T-helper 1 cell treated with Interleukin-12 subunit alpha and Interleukin-12 subunit beta and Interleukin-4 antibody, amounts not matched to agents 30 μg/mL and 1 μg/mL, for 36 hours (primary cell): ENCODE measurements around the gene CDH24.
A peak's percentile ranks its signal among the peaks of the same experiment; 100 is the strongest.
"Not testable (repeated sequence)": the region's sequence is repeated elsewhere in the genome, so short reads cannot be mapped to it uniquely, and the experiment has no call there.

Source experiments
- H3K27ac Mint-ChIP-seq: one replicate; pipeline ENCODE4 v1.8.0; 2021; ENCODE audit warnings: mild to moderate bottlenecking, mixed read lengths
- H3K27me3 Mint-ChIP-seq: one replicate; pipeline ENCODE4 v1.8.0; 2021; ENCODE audit warnings: low read depth, mixed read lengths
- H3K36me3 Mint-ChIP-seq: one replicate; pipeline ENCODE4 v1.8.0; 2021; ENCODE audit warnings: low read depth, mixed read lengths
- H3K4me1 Mint-ChIP-seq: one replicate; pipeline ENCODE4 v1.8.0; 2021; ENCODE audit warnings: low read depth, mixed read lengths
- H3K4me3 Mint-ChIP-seq: one replicate; pipeline ENCODE4 v1.8.0; 2021; ENCODE audit warnings: mild to moderate bottlenecking, moderate library complexity, mixed read lengths
- H3K9me3 Mint-ChIP-seq: one replicate; pipeline ENCODE4 v1.8.0; 2021; ENCODE audit warnings: mixed read lengths

Gene CDH24

DNA sequence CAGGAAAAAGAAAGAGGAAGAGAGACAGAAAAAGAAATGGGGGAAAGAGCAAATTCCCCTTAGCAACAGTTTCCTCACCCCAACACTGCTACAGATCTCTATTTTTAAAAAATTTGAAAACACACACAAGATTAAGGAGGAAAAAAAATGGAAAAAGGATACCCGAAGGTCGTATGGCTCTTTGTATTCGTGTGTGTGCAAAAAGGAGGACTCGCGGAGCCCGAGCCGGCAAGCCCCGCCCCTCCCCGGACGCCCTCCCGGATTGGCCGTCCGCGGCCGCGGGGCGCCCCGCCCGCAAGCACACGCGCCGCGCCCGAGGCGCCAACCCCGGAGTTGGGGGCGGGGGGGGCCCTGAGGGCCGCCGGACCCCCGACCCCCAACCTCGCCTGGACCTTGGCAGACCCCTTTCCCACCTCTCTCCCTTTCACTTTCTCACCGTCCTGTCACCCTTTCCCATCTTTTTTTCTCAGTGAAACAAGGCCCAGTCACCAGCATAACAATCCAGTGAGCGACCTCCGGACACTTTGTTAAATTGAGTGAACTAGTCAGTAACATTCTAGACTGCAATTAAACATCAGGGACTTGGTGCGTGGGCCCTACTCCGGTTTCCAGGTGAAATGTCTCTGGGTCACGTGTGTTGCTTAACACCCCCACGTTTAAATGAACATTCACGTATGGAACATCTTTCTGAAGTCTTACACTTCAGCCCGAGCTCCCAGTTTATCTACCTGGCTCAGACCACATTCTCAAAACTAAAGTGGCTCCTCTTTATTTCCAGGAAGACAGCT, 47.2 kb downstream of the CDH24 start, which contains the start of gene C14orf93:
TSS of gene C14orf93 (minus strand) at position 205 of the 788 bp plus-strand sequence. CDS start 11,120 bp downstream, outside the sequence.
- H3K4me1 Mint-ChIP-seq: peaks cover 32% of the 10 kb centered on the region
- no peaks in the 10 kb centered on the region for H3K36me3 Mint-ChIP-seq
- H3K27ac Mint-ChIP-seq: peak within 1 kb of the TSS; percentile 96
- peak within 1 kb of the TSS; percentile 90 for H3K4me3 Mint-ChIP-seq
- no peaks in the 10 kb centered on the region for H3K27me3 Mint-ChIP-seq
- H3K9me3 Mint-ChIP-seq: no peaks in the 10 kb centered on the region

DNA sequence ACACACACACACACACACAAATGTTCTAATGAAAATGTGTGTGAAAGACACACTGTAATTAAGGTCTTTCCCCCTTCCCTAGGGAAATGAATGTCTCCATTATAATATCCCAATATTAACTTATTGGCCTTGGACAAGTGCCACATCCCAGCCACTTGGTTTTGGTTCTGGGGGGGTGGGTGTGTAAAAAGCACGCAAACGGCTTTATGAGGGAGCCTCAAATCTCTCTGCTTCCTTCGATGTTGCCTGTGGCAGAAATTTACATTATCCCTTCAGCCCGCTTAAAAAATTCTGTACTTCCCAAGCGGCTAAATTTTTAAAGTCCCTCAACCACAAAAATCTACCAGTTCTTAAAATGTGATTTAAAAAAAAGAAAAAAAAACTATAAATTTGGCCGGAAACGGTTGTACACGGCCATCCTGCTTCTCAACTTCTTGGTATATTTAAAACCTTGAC, 47.8 kb downstream of the CDH24 start:
- Mint-ChIP-seq H3K4me1 (peaks cover 35% of the 10 kb centered on the region), H3K27me3 (no peaks in the 10 kb centered on the region), H3K36me3 (no peaks in the 10 kb centered on the region), H3K9me3 (no peaks in the 10 kb centered on the region), H3K27ac (peak overlapping the region; percentile 89), H3K4me3 (peak overlapping the region; percentile 90)

DNA sequence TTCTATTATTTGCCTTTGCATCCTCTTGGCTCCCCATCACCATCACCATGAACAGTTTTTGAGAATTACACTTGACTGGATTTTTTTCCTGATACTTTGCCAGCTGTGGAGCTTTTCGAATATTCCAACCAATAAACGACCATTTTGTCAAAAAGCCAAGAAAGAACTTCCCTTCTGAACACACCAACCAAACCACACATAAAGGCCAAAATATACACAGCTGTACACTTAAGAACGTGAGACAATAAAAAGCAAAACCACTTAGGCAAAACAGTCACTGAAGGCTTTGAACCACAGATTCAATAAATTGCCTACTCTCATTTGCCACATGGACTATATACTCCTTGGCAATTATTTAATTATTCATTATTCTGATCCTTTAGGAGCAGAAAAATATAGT, 48.5 kb downstream of the CDH24 start:
- Mint-ChIP-seq H3K36me3 (no peaks in the 10 kb centered on the region), H3K27me3 (no peaks in the 10 kb centered on the region), H3K4me3 (peak overlapping the region; percentile 90), H3K4me1 (peaks cover 35% of the 10 kb centered on the region), H3K27ac (peak overlapping the region; percentile 96), H3K9me3 (no peaks in the 10 kb centered on the region)

DNA sequence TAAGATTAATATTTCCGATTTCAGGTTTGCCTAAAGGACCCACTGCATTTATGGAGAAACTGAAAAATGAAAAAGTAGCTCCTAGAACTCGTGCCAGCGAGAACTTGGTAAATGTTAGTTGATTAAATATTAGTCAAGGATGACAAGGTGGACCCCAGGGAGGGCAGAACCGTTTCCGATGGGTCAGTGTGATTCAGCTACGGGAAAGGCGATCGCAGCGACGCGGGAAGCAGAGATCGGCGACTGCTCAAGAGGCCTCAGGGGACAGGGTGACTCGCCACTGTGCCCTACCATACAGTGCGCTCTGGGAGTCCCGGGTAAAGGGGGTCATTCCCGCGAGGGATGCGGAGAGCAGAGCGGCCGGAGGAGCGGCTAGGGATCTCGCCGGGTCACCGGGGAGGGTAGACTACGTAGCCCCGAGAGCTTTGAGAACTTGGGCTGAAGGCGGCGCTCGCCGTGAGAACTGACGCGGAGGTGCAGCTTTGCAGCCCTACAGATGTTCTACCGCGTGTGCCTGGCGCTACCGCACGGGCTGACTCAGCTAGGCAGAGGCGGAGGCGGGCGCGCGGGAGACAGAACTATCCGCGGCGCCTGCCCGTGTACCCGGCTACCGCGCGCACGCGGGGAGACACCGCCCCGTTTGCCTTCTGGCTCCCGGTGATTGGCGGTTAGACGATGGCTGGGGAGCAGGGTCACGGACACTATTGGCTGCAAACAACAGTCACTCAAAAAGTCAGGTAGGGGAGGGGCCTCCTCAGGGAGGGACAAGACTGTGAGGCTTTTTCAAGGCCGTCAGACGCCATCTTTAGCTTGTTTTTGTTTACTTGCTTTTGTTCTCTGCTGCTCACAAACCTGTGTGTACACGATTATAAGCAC, 50.5 kb downstream of the CDH24 start:
- no peaks in the 10 kb centered on the region for H3K27me3 Mint-ChIP-seq
- no peaks in the 10 kb centered on the region for H3K9me3 Mint-ChIP-seq
- H3K4me1 Mint-ChIP-seq: peaks cover 33% of the 10 kb centered on the region
- peak overlapping the region; percentile 96 for H3K27ac Mint-ChIP-seq
- no peaks in the 10 kb centered on the region for H3K36me3 Mint-ChIP-seq
- H3K4me3 Mint-ChIP-seq: peak overlapping the region; percentile 94

DNA sequence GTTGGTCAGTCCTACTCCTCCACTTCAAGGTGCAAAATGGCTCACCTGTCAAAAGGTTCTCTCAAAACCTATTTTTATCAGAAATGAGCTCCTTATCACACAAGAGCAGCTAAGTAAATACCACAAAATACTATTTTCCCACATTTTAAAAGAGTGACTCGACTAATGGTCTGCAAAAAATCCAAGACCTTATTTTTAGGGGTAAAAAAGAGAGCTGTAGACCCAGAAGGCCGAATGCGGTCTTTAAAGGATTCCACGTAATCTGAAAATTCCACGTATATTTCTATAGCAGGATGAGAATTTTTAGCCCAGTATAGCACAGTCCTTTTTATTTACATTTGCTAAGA, 51.2 kb downstream of the CDH24 start:
- peak overlapping the region; percentile 94 for H3K4me3 Mint-ChIP-seq
- H3K36me3 Mint-ChIP-seq: no peaks in the 10 kb centered on the region
- H3K27me3 Mint-ChIP-seq: no peaks in the 10 kb centered on the region
- no peaks in the 10 kb centered on the region for H3K9me3 Mint-ChIP-seq
- H3K4me1 Mint-ChIP-seq: peaks cover 31% of the 10 kb centered on the region
- H3K27ac Mint-ChIP-seq: peak overlapping the region; percentile 96

DNA sequence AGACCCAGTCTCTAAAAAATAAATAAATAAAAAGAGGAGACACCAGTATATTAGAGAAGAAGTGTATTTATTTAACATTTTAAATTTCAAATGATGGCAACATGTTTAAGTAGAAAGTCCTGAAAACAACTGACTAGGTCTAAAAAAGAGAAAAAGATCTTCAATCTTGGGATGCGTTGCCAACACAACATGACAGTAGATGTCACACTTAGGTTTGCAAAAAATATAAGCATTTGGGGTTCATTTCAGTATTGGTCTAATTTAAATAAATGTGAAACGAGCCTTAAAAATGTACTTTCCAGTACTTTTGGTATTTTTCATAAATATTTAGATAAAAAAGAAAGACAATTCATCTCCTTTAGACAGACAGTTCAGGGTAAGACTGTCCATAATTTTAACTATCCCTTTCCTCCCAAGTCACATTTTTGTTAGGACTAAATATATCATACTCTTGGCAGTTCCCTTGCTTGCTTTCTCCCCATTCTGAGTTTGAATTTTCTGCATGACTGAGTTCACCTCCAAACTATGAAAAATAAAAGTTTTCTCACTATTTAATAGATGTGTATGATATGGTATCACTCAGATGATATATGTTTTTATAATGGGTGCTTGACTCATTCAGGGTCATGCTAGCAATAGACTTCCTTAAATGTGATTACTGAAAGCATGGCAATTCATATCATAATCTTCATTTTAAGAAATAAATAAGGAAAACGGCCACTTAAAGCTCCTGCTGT, 51.7 kb downstream of the CDH24 start:
- Mint-ChIP-seq H3K27me3 (no peaks in the 10 kb centered on the region), H3K9me3 (no peaks in the 10 kb centered on the region), H3K4me1 (peaks cover 31% of the 10 kb centered on the region), H3K27ac (peak overlapping the region; percentile 96), H3K36me3 (no peaks in the 10 kb centered on the region), H3K4me3 (peak overlapping the region; percentile 94)

DNA sequence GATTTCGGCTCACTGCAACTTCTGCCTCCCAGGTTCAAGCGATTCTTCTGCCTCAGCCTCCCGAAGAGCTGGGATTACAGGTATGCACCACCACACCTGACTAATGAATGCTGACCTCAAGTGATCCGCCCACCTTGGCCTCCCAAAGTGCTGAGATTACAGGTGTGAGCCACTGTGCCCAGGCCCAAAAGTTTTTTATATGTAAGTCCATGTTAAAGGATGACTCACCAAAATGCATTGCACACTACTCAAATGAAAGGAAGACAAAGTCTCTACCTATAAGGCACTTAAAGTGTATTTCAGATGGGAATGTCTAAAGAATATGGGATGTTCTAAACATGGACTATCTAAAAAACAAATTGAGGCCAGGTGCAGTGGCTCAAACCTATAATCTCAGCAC, 53.0 kb downstream of the CDH24 start:
- H3K36me3 Mint-ChIP-seq, H3K27me3 Mint-ChIP-seq, H3K27ac Mint-ChIP-seq, H3K9me3 Mint-ChIP-seq, H3K4me3 Mint-ChIP-seq: not testable (repeated sequence)
- H3K4me1 Mint-ChIP-seq: peaks cover 25% of the 10 kb centered on the region

DNA sequence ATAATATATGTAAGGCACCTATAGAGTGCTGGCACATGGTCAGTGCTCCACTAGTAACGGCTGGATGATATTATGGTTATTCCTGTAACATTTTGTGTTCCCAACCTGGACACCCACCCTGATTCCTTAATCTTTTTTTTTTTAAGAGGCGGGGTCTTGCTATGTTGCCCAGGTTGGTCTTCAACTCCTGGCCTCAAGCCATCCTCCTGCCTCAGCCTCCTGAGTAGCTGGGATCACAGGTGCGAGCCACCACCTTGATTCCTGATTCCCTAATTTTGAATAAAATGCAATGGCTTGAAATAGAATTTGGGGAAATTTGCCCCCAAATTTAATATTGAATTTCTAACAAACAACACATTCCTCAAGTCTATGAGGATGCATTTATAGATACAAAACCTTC, 54.7 kb downstream of the CDH24 start:
- Mint-ChIP-seq H3K4me1 (peaks cover 13% of the 10 kb centered on the region), H3K9me3 (no peaks in the 10 kb centered on the region), H3K27me3 (no peaks in the 10 kb centered on the region), H3K36me3 (no peaks in the 10 kb centered on the region), H3K4me3 (no peak overlapping the region), H3K27ac (no peak overlapping the region)

DNA sequence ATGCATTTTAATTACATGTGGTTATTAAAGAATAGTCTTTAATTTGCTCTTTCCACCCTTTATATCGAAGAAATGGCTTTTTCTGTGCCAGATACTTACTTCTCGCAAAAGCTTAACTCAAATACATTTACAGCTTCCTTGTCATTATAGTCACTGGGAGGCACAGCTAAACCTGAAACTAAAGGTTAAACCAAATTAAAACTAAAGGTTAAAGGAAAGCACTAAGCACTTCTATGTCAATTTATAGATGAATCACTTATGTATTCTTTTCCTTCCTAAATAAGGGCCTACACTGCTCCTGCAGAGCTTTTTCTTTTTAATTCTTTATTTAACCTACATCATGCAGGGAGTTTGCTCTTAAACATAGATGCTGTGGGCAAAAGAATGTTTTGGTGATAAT, 56.5 kb downstream of the CDH24 start:
- peaks cover under 1% of the 10 kb centered on the region for H3K36me3 Mint-ChIP-seq
- peaks cover 6% of the 10 kb centered on the region for H3K4me1 Mint-ChIP-seq
- no peaks in the 10 kb centered on the region for H3K27me3 Mint-ChIP-seq
- no peaks in the 10 kb centered on the region for H3K9me3 Mint-ChIP-seq
- H3K4me3 Mint-ChIP-seq: no peak overlapping the region
- H3K27ac Mint-ChIP-seq: no peak overlapping the region

DNA sequence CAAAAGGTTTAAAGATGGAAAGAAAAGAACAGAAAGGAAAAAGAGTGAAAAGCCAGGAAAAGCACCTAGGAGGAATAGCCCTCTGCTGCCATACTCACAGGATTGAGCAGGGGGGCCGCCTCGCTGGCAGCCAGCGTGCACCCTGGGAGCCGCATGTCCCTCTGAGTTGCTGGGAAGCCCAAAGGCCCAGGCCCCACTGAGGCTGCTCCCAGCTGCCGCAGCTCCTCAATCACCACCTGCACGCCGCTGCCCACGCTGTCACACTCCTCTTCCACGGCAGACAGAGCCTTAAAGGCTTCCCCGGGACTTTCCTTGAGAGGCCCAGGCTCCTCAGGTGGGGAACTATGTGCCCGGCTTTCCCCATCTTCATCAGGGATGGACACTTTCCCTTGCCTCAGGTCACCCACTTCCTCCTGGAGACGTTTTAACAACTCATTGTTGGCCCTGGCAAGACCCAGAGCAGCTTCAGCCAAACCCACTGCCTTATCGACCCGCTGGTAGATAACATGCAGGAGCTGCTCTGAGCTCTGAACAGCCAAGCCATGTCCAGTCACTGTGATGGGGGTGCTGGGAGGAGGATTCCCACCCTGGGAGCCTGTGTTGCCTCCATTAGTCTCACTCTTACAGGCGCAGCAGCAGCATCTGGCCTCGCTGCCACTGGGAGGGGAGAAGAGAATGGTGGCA, 58.8 kb downstream of the CDH24 start:
- Mint-ChIP-seq H3K9me3 (no peaks in the 10 kb centered on the region), H3K4me3 (no peak overlapping the region), H3K36me3 (peaks cover 2% of the 10 kb centered on the region), H3K27me3 (no peaks in the 10 kb centered on the region), H3K4me1 (no peaks in the 10 kb centered on the region), H3K27ac (no peak overlapping the region)

DNA sequence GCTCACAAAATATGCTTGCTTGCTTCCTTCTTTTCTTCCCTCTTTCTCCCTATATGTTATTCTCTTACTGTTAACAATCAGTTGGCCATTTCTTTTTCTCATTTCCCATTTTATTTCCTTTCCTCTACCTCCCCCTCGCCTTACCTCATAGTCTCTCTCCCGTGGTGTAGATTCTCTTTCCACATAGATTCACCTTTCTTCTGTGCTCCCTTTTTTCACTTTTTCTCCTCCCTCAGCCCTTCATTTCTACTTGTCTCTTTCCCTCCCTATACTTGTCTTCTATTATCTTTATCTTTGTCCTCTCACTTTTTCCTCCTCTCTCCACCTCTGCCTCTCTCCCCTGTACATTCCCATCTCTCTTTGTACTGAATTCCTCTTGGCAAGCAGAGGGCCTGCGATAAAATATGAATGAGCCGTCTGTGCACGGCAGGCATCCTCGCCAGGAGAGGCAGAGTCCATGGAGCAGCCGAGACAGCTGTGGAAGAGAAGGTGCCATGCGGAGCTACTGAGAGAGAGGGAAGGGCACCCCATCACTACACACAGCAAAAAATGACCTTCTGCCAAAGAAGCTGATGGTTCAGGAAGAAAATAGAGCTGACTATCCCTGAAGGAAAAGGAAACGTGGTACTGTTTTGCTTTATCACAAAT, 59.5 kb downstream of the CDH24 start:
- Mint-ChIP-seq H3K27me3 (no peaks in the 10 kb centered on the region), H3K9me3 (no peaks in the 10 kb centered on the region), H3K4me1 (no peaks in the 10 kb centered on the region), H3K4me3 (no peak overlapping the region), H3K36me3 (peaks cover 2% of the 10 kb centered on the region), H3K27ac (no peak overlapping the region)
